ENCODE measurements around the gene CRYZL1.

GRCh38 chr21:33686386-33686785 lies 44.8 kb upstream of the CRYZL1 start:
- TF ChIP-seq CTCF (conservative IDR thresholded peaks at IDR 0.05 in 1 of 2, IDR thresholded peaks at IDR 0.05 in 1 of 2; ENCODE audit: low read depth in 1 of 2, low read length in 2 of 2) (no peak), EZH2 (IDR thresholded peaks at IDR 0.05; ENCODE audit: low read length, missing control alignments) (no peak)
